Breast epithelium (tissue), 4 donors: Measurements from ENCODE around the gene TXNDC2. TPM values are rescaled to one million over a fixed set of nuclear protein-coding genes. Genes with fewer than 3 reads are reported as not detected.

ENCODE experiments used
- DNase-seq, 2 donors: peaks; one replicate each; pipeline ENCODE4 v3.0.0-alpha.2; 2019; ENCODE audit warnings: low spot score in 2 of 2
- H3K27ac ChIP-seq, 2 donors: fragments of 200-600 bp; sonication (generic) in 1 of 2; one replicate each; pipeline ENCODE4 v1.5.1; 2016 to 2019; ENCODE audit warnings: mild to moderate bottlenecking in 1 of 2
- H3K27me3 ChIP-seq, 2 donors: fragments of 200-600 bp; sonication (generic) in 1 of 2; one replicate each; pipeline versions ENCODE4 v1.5.1 to v1.6.0; 2017 to 2019; ENCODE audit warnings: control low read depth in 1 of 2, mild to moderate bottlenecking in 1 of 2
- H3K36me3 ChIP-seq: fragments of 200-600 bp; one replicate; pipeline ENCODE4 v1.5.1; 2019
- H3K4me1 ChIP-seq, 2 donors: fragments of 200-600 bp; sonication (generic); one replicate each; pipeline ENCODE4 v1.5.1; 2016 to 2019; ENCODE audit warnings: control low read depth in 1 of 2
- H3K4me3 ChIP-seq, 3 donors: fragments of 200-600 bp; sonication (generic); 1 replicate in 2 of 3; 2 replicates in 1 of 3; pipeline ENCODE4 v1.5.1; 2016 to 2019; ENCODE audit warnings: mild to moderate bottlenecking in 3 of 3, moderate library complexity in 2 of 3
- H3K9me3 ChIP-seq, 2 donors: fragments of 200-600 bp; sonication (generic) in 1 of 2; one replicate each; pipeline ENCODE4 v1.5.1; 2016 to 2019; ENCODE audit warnings: control low read depth in 1 of 2
- CTCF ChIP-seq, 3 donors: fragments of 450-650 bp; IDR thresholded peaks; one replicate each; pipeline ENCODE4 v1.5.1; 2016 to 2017; ENCODE audit warnings: antibody characterized with exemption in 3 of 3, mild to moderate bottlenecking in 3 of 3, moderate library complexity in 3 of 3
- POLR2A ChIP-seq: fragments of 450-650 bp; IDR thresholded peaks from one replicate; pipeline ENCODE4 v1.6.1; 2016; ENCODE audit warnings: antibody characterized with exemption, mild to moderate bottlenecking, moderate library complexity
- POLR2AphosphoS5 ChIP-seq, 3 donors: sonication (generic); formaldehyde crosslinking; IDR thresholded peaks; one replicate each; pipeline ENCODE4 v1.6.1; 2017; ENCODE audit warnings: antibody characterized with exemption in 3 of 3
- intact Hi-C: fragments of 100-400 bp; cut with DNase I; formaldehyde crosslinking; loops from one replicate; pipeline ENCODE4 v1.15.1; 2023; ENCODE audit warnings: low total_unique reads
- total RNA-seq, 3 donors: library from RNA; depleted of rRNA; stranded (reverse); fragments of >200 nt; gene quantifications; one replicate each; pipeline ENCODE4 v1.1.0, GENCODE V29; 2016

Gene TXNDC2
- total RNA-seq, 3 donors from 2014 or later: 0.16 TPM; not detected in 2

- intact Hi-C loops: no loop called here
- H3K36me3 ChIP-seq: no peaks in the 10 kb centered on the region
- no peaks in the 10 kb centered on the region for H3K9me3 ChIP-seq
- peaks cover 0 to 6% of the 10 kb centered on the region in 2 donors for H3K4me1 ChIP-seq
- H3K27me3 ChIP-seq: no peaks in the 10 kb centered on the region
- H3K27ac ChIP-seq: no peak overlapping the region
- no peak for TF ChIP-seq POLR2A
- TF ChIP-seq CTCF (IDR thresholded peaks at IDR 0.05): no peak
- TF ChIP-seq POLR2AphosphoS5 (IDR thresholded peaks at IDR 0.05): no peak
- DNase-seq: no peak
- H3K4me3 ChIP-seq: no peak overlapping the region
These were observed 26.5 kb upstream of the TXNDC2 start for GRCh38 chr18:9859232-9859631.

GRCh38 chr18:9860682-9861081, 25.1 kb upstream of the TXNDC2 start:
- peaks cover 0 to 6% of the 10 kb centered on the region in 2 donors for H3K9me3 ChIP-seq
- no peak overlapping the region for H3K27ac ChIP-seq
- no peak for DNase-seq
- TF ChIP-seq CTCF (IDR thresholded peaks at IDR 0.05) (no peak), POLR2AphosphoS5 (IDR thresholded peaks at IDR 0.05) (no peak), POLR2A (no peak)
- H3K4me3 ChIP-seq: no peak overlapping the region
- no peaks in the 10 kb centered on the region for H3K27me3 ChIP-seq
- peaks cover 0 to 6% of the 10 kb centered on the region in 2 donors for H3K4me1 ChIP-seq
- H3K36me3 ChIP-seq: no peaks in the 10 kb centered on the region
- intact Hi-C loops: no loop called here

GRCh38 chr18:9861157-9861556, 24.6 kb upstream of the TXNDC2 start:
- Histone ChIP-seq H3K27ac (no peak overlapping the region), H3K27me3 (no peaks in the 10 kb centered on the region), H3K4me3 (no peak overlapping the region), H3K4me1 (peaks cover 0 to 6% of the 10 kb centered on the region in 2 donors), H3K9me3 (peaks cover 0 to 6% of the 10 kb centered on the region in 2 donors), H3K36me3 (no peaks in the 10 kb centered on the region)
- intact Hi-C loops: no loop called here
- TF ChIP-seq POLR2AphosphoS5 (IDR thresholded peaks at IDR 0.05) (no peak), POLR2A (no peak)
- DNase-seq: no peak

GRCh38 chr18:9861933-9862332, 23.8 kb upstream of the TXNDC2 start:
- Histone ChIP-seq H3K27me3 (no peaks in the 10 kb centered on the region), H3K4me1 (peaks cover 0 to 6% of the 10 kb centered on the region in 2 donors), H3K9me3 (peaks cover 0 to 6% of the 10 kb centered on the region in 2 donors), H3K36me3 (no peaks in the 10 kb centered on the region), H3K4me3 (no peak overlapping the region), H3K27ac (no peak overlapping the region)
- intact Hi-C loops: no loop called here
- DNase-seq: no peak
- TF ChIP-seq POLR2A: no peak
- no peak for TF ChIP-seq CTCF (IDR thresholded peaks at IDR 0.05)
- no peak for TF ChIP-seq POLR2AphosphoS5 (IDR thresholded peaks at IDR 0.05)

- Histone ChIP-seq H3K4me1 (peaks cover 0 to 6% of the 10 kb centered on the region in 2 donors), H3K27ac (no peak overlapping the region), H3K36me3 (no peaks in the 10 kb centered on the region), H3K9me3 (peaks cover 0 to 11% of the 10 kb centered on the region in 2 donors), H3K27me3 (no peaks in the 10 kb centered on the region), H3K4me3 (no peak overlapping the region)
- TF ChIP-seq POLR2AphosphoS5 (IDR thresholded peaks at IDR 0.05) (no peak), POLR2A (no peak), CTCF (IDR thresholded peaks at IDR 0.05) (no peak)
- intact Hi-C loops: no loop called here
- DNase-seq: no peak
These were observed 23.1 kb upstream of the TXNDC2 start for GRCh38 chr18:9862686-9863085.

GRCh38 chr18:9863282-9863681, 22.5 kb upstream of the TXNDC2 start:
- TF ChIP-seq POLR2A (no peak), POLR2AphosphoS5 (IDR thresholded peaks at IDR 0.05) (no peak), CTCF (IDR thresholded peaks at IDR 0.05) (no peak)
- no peak for DNase-seq
- intact Hi-C loops: no loop called here
- peaks cover 0 to 6% of the 10 kb centered on the region in 2 donors for H3K4me1 ChIP-seq
- H3K36me3 ChIP-seq: no peaks in the 10 kb centered on the region
- H3K27me3 ChIP-seq: no peaks in the 10 kb centered on the region
- H3K27ac ChIP-seq: no peak overlapping the region
- H3K4me3 ChIP-seq: no peak overlapping the region
- H3K9me3 ChIP-seq: peaks cover 0 to 11% of the 10 kb centered on the region in 2 donors
